ENCODE data around the gene CHD9NB. TPM values are rescaled to one million over a fixed set of nuclear protein-coding genes. Genes with fewer than 3 reads are reported as not detected.
"Not testable (repeated sequence)": the region's sequence is repeated elsewhere in the genome, so short reads cannot be mapped to it uniquely, and the experiment has no call there.

The CHD9NB gene
- total RNA-seq, 1 experiment from 2014 or later: 2.6 TPM

GRCh38 chr16:53068423-53068833 is 15.7 kb upstream of the CHD9NB start:
- peaks cover 7% of the 10 kb centered on the region; the same call in 1 of the 2 replicates for H3K9me3 ChIP-seq
- peaks cover 50% of the 10 kb centered on the region for H3K36me3 ChIP-seq
- no peak overlapping the region for H3K4me3 ChIP-seq
- no peaks in the 10 kb centered on the region for H3K27me3 ChIP-seq
- no peak for DNase-seq

GRCh38 chr16:53067675-53068074 is 15.0 kb upstream of the CHD9NB start:
- Histone ChIP-seq H3K27me3 (no peaks in the 10 kb centered on the region), H3K9me3 (no peaks in the 10 kb centered on the region; the same call in 1 of the 2 replicates), H3K36me3 (peaks cover 44% of the 10 kb centered on the region), H3K4me3 (no peak overlapping the region)
- no peak for DNase-seq

- Histone ChIP-seq H3K27me3 (no peaks in the 10 kb centered on the region), H3K4me3 (no peak overlapping the region), H3K9me3 (no peaks in the 10 kb centered on the region), H3K36me3 (peaks cover 40% of the 10 kb centered on the region)
- no peak for DNase-seq
Observed at GRCh38 chr16:53065461-53066061, 12.9 kb upstream of the CHD9NB start.

- H3K9me3 ChIP-seq: no peaks in the 10 kb centered on the region
- no peaks in the 10 kb centered on the region for H3K27me3 ChIP-seq
- peaks cover 36% of the 10 kb centered on the region for H3K36me3 ChIP-seq
- H3K4me3 ChIP-seq: no peak overlapping the region
- no peak for DNase-seq
Observed at GRCh38 chr16:53064081-53064578, 11.4 kb upstream of the CHD9NB start.

- H3K4me3 ChIP-seq: no peak overlapping the region
- peaks cover 25% of the 10 kb centered on the region for H3K36me3 ChIP-seq
- no peak for DNase-seq
Observed at GRCh38 chr16:53061701-53062159, 9.0 kb upstream of the CHD9NB start.

GRCh38 chr16:53061256-53061655 is 8.6 kb upstream of the CHD9NB start:
- Histone ChIP-seq H3K36me3 (peaks cover 20% of the 10 kb centered on the region), H3K27me3 (no peaks in the 10 kb centered on the region), H3K9me3 (no peaks in the 10 kb centered on the region), H3K4me3 (no peak overlapping the region)
- no peak for DNase-seq

More at GRCh38 chr16:53061701-53062159, 9.0 kb upstream of the CHD9NB start:
- Histone ChIP-seq H3K27me3 (no peaks in the 10 kb centered on the region), H3K9me3 (no peaks in the 10 kb centered on the region)

- DNase-seq: no peak
- H3K4me3 ChIP-seq: no peak overlapping the region
- no peaks in the 10 kb centered on the region for H3K9me3 ChIP-seq
- H3K27me3 ChIP-seq: no peaks in the 10 kb centered on the region
- peaks cover 15% of the 10 kb centered on the region for H3K36me3 ChIP-seq
Observed at GRCh38 chr16:53059672-53060071, 7.0 kb upstream of the CHD9NB start.

- H3K27me3 ChIP-seq: no peaks in the 10 kb centered on the region
- DNase-seq: no peak
- H3K9me3 ChIP-seq: no peaks in the 10 kb centered on the region
- peaks cover 15% of the 10 kb centered on the region for H3K36me3 ChIP-seq
- no peak overlapping the region for H3K4me3 ChIP-seq
Observed at GRCh38 chr16:53058882-53059281, 6.2 kb upstream of the CHD9NB start.

- no peaks in the 10 kb centered on the region for H3K27me3 ChIP-seq
- no peak for DNase-seq
- H3K4me3 ChIP-seq: no peak overlapping the region
- H3K9me3 ChIP-seq: no peaks in the 10 kb centered on the region
- H3K36me3 ChIP-seq: peaks cover 15% of the 10 kb centered on the region
Observed at GRCh38 chr16:53058441-53058840, 5.7 kb upstream of the CHD9NB start.

GRCh38 chr16:53057658-53058057 is 5.0 kb upstream of the CHD9NB start:
- no peak overlapping the region for H3K4me3 ChIP-seq
- H3K9me3 ChIP-seq: no peaks in the 10 kb centered on the region
- DNase-seq: no peak
- peaks cover 15% of the 10 kb centered on the region for H3K36me3 ChIP-seq
- no peaks in the 10 kb centered on the region for H3K27me3 ChIP-seq

GRCh38 chr16:53056392-53056881 is 3.7 kb upstream of the CHD9NB start:
- H3K36me3 ChIP-seq: peaks cover 11% of the 10 kb centered on the region
- peak overlapping the region; percentile 88; the same call in 1 of the 2 replicates for H3K4me3 ChIP-seq
- H3K27me3 ChIP-seq: no peaks in the 10 kb centered on the region
- peak; percentile 59 for DNase-seq
- H3K9me3 ChIP-seq: no peaks in the 10 kb centered on the region

GRCh38 chr16:53055541-53056391 is 3.1 kb upstream of the CHD9NB start:
- Histone ChIP-seq H3K4me3 (peak overlapping the region; percentile 88), H3K36me3 (peaks cover 6% of the 10 kb centered on the region; the same call in 1 of the 2 replicates)
- peak; percentile 51 for DNase-seq

GRCh38 chr16:53054670-53055485 is 2.2 kb upstream of the CHD9NB start, which contains the start of gene CHD9:
TSS of gene CHD9 (plus strand) at chr16:53054991. CDS start at chr16:53156090, 101,099 bp downstream.
- DNase-seq: peak; percentile 94
- H3K4me3 ChIP-seq: peak within 1 kb of the TSS; percentile 88
- H3K9me3 ChIP-seq: no peaks in the 10 kb centered on the region
- H3K36me3 ChIP-seq: peaks cover 3% of the 10 kb centered on the region; the same call in 1 of the 2 replicates
- H3K27me3 ChIP-seq: no peaks in the 10 kb centered on the region

More at GRCh38 chr16:53055541-53056391, 3.1 kb upstream of the CHD9NB start:
- H3K9me3 ChIP-seq: no peaks in the 10 kb centered on the region
- no peaks in the 10 kb centered on the region for H3K27me3 ChIP-seq

GRCh38 chr16:53053967-53054669 is 1.4 kb upstream of the CHD9NB start:
- H3K36me3 ChIP-seq: peaks cover 3% of the 10 kb centered on the region; the same call in 1 of the 2 replicates
- no peaks in the 10 kb centered on the region for H3K27me3 ChIP-seq
- peak; percentile 68 for DNase-seq
- no peaks in the 10 kb centered on the region for H3K9me3 ChIP-seq
- peak overlapping the region; percentile 88 for H3K4me3 ChIP-seq

GRCh38 chr16:53051255-53051654 is 1.4 kb downstream of the CHD9NB start:
- not testable (repeated sequence) for H3K4me3 ChIP-seq, H3K9me3 ChIP-seq, H3K27me3 ChIP-seq, DNase-seq, H3K36me3 ChIP-seq
